Peyer's patch (tissue), 4 donors: ENCODE data around the gene LTBP4.

Experiments used
- CTCF ChIP-seq, 6 experiments: fragments of 450-650 bp in 4 of 6; fragments of 200-600 bp in 2 of 6; sonication (generic) in 1 of 6; IDR thresholded peaks; one replicate each; pipeline ENCODE4 v1.5.1; 2017 to 2019; ENCODE audit warnings: antibody characterized with exemption in 6 of 6, mild to moderate bottlenecking in 3 of 6, moderate library complexity in 1 of 6
- POLR2A ChIP-seq, 2 donors: fragments of 450-650 bp; IDR thresholded peaks; one replicate each; pipeline ENCODE4 v1.5.1; 2017; ENCODE audit warnings: antibody characterized with exemption in 2 of 2, mild to moderate bottlenecking in 2 of 2, moderate library complexity in 2 of 2

- TF ChIP-seq POLR2A (IDR thresholded peaks at IDR 0.05) = no peak
- TF ChIP-seq CTCF (IDR thresholded peaks at IDR 0.05) = no peak
Measured at GRCh38 chr19:40608957-40609356, 7.8 kb downstream of the LTBP4 start.
